Chondrocyte (in vitro differentiated cells): ENCODE data around the gene RASL11A. TPM values are rescaled to one million over a fixed set of nuclear protein-coding genes. Genes with fewer than 3 reads are reported as not detected.

Experiments
- DNase-seq: peaks from one replicate; pipeline ENCODE4 v3.0.0; 2021; ENCODE audit warnings: mixed read lengths, low spot score
- H3K27ac Mint-ChIP-seq: one replicate; pipeline ENCODE4 v1.8.0; 2021; ENCODE audit warnings: mild to moderate bottlenecking, moderate library complexity, mixed read lengths; ENCODE audit not compliant: unreplicated experiment
- H3K27me3 Mint-ChIP-seq: 2 replicates; pipeline ENCODE4 v1.8.0; 2021; ENCODE audit warnings: low read depth, mixed read lengths
- H3K36me3 Mint-ChIP-seq: 2 replicates; pipeline ENCODE4 v1.8.0; 2021; ENCODE audit warnings: low read depth, mixed read lengths
- H3K4me1 Mint-ChIP-seq: 2 replicates; pipeline ENCODE4 v1.8.0; 2021; ENCODE audit warnings: low read depth, mild to moderate bottlenecking, mixed read lengths
- H3K4me3 Mint-ChIP-seq: one replicate; pipeline ENCODE4 v1.8.0; 2021; ENCODE audit warnings: mild to moderate bottlenecking, moderate library complexity, mixed read lengths; ENCODE audit not compliant: unreplicated experiment
- H3K9me3 Mint-ChIP-seq: 2 replicates; pipeline ENCODE4 v1.8.0; 2021; ENCODE audit warnings: low read depth, mixed read lengths
- total RNA-seq: library from RNA; stranded (reverse); gene quantifications from 3 replicates; pipeline ENCODE4 v1.2.1, GENCODE V29; 2021
- TF ChIP-seq, protein P1 (sequence below): fragments of 200-600 bp; sonication (generic); IDR thresholded peaks from 2 replicates; pipeline ENCODE4 v1.5.0; 2021; ENCODE audit warnings: antibody characterized with exemption, mild to moderate bottlenecking, moderate library complexity

RASL11A gene
- total RNA-seq, 1 donor from 2014 or later, result 3.1 TPM

DNA sequence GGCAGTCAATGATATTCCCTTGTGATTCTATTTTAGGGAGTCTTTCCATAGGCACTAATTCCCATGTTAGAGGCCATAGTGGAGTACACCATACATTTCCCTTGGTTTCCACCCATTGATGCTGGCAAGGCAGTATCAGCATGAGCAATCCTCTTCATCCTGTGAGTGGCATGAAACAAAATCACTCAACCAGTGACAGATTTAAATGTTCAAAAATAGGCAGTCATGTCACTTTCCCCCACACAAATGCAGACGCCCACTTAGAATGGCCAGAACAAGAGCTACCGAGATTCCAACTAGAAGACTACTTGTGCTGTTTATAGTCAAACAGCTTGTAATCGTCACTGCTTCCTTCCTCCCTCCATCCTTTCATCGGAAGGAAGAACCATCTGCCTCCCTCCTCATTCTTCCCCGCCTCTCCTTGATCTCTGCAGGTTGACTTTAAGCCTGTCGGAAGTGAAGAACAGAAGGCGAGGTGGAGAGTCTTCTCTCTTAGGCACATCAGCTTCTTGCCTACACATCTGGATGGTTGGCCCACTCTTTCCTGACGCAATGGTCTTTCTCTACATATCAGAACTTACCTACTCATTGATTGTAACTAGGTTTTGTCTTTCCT is 22.6 kb downstream of the RASL11A start:
- H3K27ac Mint-ChIP-seq, result no peak overlapping the region
- peaks cover 6% of the 10 kb centered on the region for H3K9me3 Mint-ChIP-seq
- peaks cover 47% of the 10 kb centered on the region for H3K27me3 Mint-ChIP-seq
- H3K4me1 Mint-ChIP-seq, result peaks cover 12% of the 10 kb centered on the region
- no peak for DNase-seq
- peaks cover 3% of the 10 kb centered on the region for H3K36me3 Mint-ChIP-seq
- TF ChIP-seq, protein P1, sequence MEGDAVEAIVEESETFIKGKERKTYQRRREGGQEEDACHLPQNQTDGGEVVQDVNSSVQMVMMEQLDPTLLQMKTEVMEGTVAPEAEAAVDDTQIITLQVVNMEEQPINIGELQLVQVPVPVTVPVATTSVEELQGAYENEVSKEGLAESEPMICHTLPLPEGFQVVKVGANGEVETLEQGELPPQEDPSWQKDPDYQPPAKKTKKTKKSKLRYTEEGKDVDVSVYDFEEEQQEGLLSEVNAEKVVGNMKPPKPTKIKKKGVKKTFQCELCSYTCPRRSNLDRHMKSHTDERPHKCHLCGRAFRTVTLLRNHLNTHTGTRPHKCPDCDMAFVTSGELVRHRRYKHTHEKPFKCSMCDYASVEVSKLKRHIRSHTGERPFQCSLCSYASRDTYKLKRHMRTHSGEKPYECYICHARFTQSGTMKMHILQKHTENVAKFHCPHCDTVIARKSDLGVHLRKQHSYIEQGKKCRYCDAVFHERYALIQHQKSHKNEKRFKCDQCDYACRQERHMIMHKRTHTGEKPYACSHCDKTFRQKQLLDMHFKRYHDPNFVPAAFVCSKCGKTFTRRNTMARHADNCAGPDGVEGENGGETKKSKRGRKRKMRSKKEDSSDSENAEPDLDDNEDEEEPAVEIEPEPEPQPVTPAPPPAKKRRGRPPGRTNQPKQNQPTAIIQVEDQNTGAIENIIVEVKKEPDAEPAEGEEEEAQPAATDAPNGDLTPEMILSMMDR, result no peak
- H3K4me3 Mint-ChIP-seq, result no peak overlapping the region

DNA sequence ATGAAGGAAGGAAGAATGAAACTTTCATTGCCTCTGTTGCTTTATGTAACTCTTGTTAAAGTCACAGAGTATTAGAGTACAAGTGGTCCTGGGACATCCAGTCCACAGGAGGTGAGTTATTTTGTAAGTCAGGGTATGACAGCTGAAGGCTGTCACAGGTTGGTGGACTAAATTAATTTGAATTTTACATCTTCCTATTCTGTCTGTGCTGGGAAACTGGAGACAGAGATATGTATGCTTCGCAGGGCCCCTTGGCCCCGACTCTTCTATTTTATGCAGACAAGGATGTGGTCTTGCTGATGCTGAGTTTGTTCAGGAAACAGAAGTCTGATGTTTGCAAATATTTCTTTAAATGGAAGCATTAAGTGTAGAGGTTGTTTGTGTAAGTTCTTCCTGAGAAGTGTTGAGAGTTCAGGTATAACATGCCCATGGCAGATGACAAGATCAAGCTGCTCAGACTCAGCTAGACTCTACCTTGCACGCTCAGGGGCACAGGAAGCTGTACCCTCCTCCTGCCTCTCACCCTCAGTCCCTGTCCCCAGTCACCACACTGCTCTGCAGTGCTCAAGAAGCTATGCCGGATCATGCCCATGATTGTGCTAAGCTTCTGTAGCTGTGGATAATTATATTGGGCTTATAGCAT is 23.4 kb downstream of the RASL11A start:
- H3K4me3 Mint-ChIP-seq, result no peak overlapping the region
- no peak overlapping the region for H3K27ac Mint-ChIP-seq
- peaks cover 4% of the 10 kb centered on the region for H3K36me3 Mint-ChIP-seq
- DNase-seq, result no peak
- TF ChIP-seq, protein P1, result no peak
- H3K9me3 Mint-ChIP-seq, result peaks cover 6% of the 10 kb centered on the region
- peaks cover 51% of the 10 kb centered on the region for H3K27me3 Mint-ChIP-seq
- peaks cover 12% of the 10 kb centered on the region for H3K4me1 Mint-ChIP-seq

- Mint-ChIP-seq H3K27ac (no peak overlapping the region), H3K4me3 (no peak overlapping the region), H3K4me1 (peaks cover 4% of the 10 kb centered on the region), H3K36me3 (peaks cover 4% of the 10 kb centered on the region), H3K27me3 (peaks cover 59% of the 10 kb centered on the region), H3K9me3 (peaks cover 6% of the 10 kb centered on the region)
- no peak for DNase-seq
- TF ChIP-seq, protein P1, result no peak
Measured at GRCh38 chr13:27295096-27295495, 24.5 kb downstream of the RASL11A start.

- Mint-ChIP-seq H3K4me3 (no peak overlapping the region), H3K27me3 (peaks cover 59% of the 10 kb centered on the region), H3K9me3 (peaks cover 6% of the 10 kb centered on the region), H3K27ac (no peak overlapping the region), H3K4me1 (no peaks in the 10 kb centered on the region), H3K36me3 (peaks cover 4% of the 10 kb centered on the region)
- no peak for DNase-seq
- TF ChIP-seq, protein P1, result no peak
Measured at GRCh38 chr13:27295660-27296059, 25.0 kb downstream of the RASL11A start.

DNA sequence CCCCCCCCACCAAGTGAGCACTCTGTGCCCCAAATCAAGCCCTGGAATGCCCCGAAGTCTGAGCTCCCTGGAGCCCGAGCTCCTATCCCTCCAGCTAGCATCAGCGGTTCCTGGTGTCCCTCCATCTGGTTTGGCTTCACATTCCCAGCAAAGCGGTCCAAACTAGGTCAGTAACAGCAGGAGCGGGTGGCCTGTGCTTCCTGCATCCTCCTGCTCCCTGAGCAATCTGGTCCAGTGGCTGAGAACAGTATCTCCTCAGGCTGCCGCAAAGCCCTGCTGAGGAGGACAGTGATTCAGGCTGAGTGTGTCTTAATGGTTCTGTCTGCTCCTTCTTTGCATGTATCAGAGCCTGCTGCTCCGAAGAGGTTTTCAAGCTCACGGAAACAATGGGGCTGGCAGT is 25.9 kb downstream of the RASL11A start:
- Mint-ChIP-seq H3K4me3 (no peak overlapping the region), H3K36me3 (peaks cover 4% of the 10 kb centered on the region), H3K9me3 (peaks cover 6% of the 10 kb centered on the region), H3K4me1 (no peaks in the 10 kb centered on the region), H3K27ac (no peak overlapping the region), H3K27me3 (peaks cover 59% of the 10 kb centered on the region)
- no peak for DNase-seq
- TF ChIP-seq, protein P1, result no peak
